Measurements from ENCODE around the gene ARF4. TPM values are rescaled to one million over a fixed set of nuclear protein-coding genes. Genes with fewer than 3 reads are reported as not detected.

The ARF4 gene
- total RNA-seq, 5 donors from 2014 or later (not counting 1 experiment from before 2014, with no cell fraction given) = 44.7 to 71.5 (median 47.3) TPM

DNA sequence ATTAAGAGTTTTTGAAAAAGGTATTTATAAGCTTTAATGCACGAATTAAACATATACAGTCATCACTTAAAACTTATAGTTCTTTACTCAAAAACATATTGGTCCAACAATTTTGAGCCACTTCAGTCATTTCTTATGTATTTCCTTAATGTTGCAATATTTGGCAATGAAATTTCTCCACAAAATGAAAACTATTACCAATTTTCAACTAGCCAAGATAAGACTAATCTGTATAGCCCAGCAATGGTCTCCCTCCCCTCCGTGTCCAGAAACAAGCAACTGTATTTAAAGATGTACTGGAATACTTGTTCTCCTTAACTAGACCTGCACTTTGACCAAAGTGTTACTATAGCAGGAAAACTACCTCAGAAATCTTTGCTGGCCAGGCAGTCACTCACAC, 9.2 kb downstream of the ARF4 start:
- ATAC-seq (replicated peaks in 1 of 4) (no peak), DNase-seq (no peak)
- CTCF ChIA-PET = no interaction called here
- peaks cover 34 to 58% (median 48%) of the 10 kb centered on the region in 3 donors for H3K4me1 Mint-ChIP-seq
- no peaks in the 10 kb centered on the region for H3K27me3 ChIP-seq (replicated peaks in 1 of 2; ENCODE audit: control insufficient read depth in 2 of 2, extremely low read depth in 1 of 2, insufficient read depth in 2 of 2, low read length in 1 of 2)
- no peak overlapping the region for H3K4me3 ChIP-seq (ENCODE audit: control insufficient read depth in 1 of 2, extremely low read depth in 1 of 2, low read length in 1 of 2)
- POLR2A ChIA-PET = no interaction called here
- H3K9me3 Mint-ChIP-seq = no peaks in the 10 kb centered on the region
- no peak overlapping the region for H3K4me3 Mint-ChIP-seq
- no peaks in the 10 kb centered on the region for H3K9me3 ChIP-seq
- peaks cover 2 to 3% of the 10 kb centered on the region in 2 experiments for H3K4me1 ChIP-seq (ENCODE audit: control insufficient read depth in 1 of 2, extremely low read depth in 1 of 2, insufficient read depth in 2 of 2, low read length in 2 of 2)
- H3K27me3 Mint-ChIP-seq = no peaks in the 10 kb centered on the region
- H3K27ac Mint-ChIP-seq = peak overlapping the region in 1 of 2 donors; percentile 16
- H3K27ac ChIP-seq (ENCODE audit: low read length) = no peak overlapping the region
- H3K36me3 Mint-ChIP-seq = peaks cover 13% of the 10 kb centered on the region
- peaks cover 0 to 11% of the 10 kb centered on the region in 2 donors for H3K36me3 ChIP-seq (ENCODE audit: control insufficient read depth in 2 of 2, extremely low read depth in 1 of 2, insufficient read depth in 1 of 2, low read length in 1 of 2)
- no CpG with 5 or more reads among the region's 2 CpGs for WGBS (ENCODE audit: insufficient coverage)

DNA sequence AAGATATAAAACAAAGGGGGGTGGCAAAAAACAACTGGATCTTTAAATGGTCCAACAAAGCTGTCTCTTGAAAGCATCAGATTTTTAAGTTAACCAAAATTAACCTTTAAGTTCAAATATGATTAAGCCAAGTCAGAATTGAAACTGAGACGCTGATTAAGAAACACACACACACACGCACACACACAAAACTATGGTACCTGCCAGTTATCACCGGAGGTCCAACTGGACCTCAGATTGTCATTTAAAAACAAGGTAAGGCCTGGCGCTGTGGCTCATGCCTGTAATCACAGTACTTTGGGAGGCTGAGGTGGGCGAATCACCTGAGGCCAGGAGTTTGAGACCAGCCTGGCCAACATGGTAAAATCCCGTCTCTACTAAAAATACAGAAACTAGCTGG, 10.4 kb downstream of the ARF4 start:
- POLR2A ChIA-PET = interaction anchor here in 1 of 2 donors (1.0 kb wide), 1 partner anchor 10 kb away, joined by 7 read pairs; the partner anchor contains the start of gene ARF4
- Mint-ChIP-seq H3K4me3 (no peak overlapping the region), H3K27me3 (no peaks in the 10 kb centered on the region), H3K36me3 (peaks cover 15% of the 10 kb centered on the region), H3K4me1 (peaks cover 27 to 52% (median 41%) of the 10 kb centered on the region in 3 donors), H3K9me3 (no peaks in the 10 kb centered on the region), H3K27ac (peak overlapping the region; percentile 28 to 52)
- Histone ChIP-seq H3K27ac (ENCODE audit: low read length) (no peak overlapping the region), H3K4me3 (ENCODE audit: control insufficient read depth in 1 of 2, extremely low read depth in 1 of 2, low read length in 1 of 2) (no peak overlapping the region), H3K36me3 (ENCODE audit: control insufficient read depth in 2 of 2, extremely low read depth in 1 of 2, insufficient read depth in 1 of 2, low read length in 1 of 2) (peaks cover 0 to 16% of the 10 kb centered on the region in 2 donors), H3K9me3 (no peaks in the 10 kb centered on the region), H3K27me3 (replicated peaks in 1 of 2; ENCODE audit: control insufficient read depth in 2 of 2, extremely low read depth in 1 of 2, insufficient read depth in 2 of 2, low read length in 1 of 2) (no peaks in the 10 kb centered on the region), H3K4me1 (ENCODE audit: control insufficient read depth in 1 of 2, extremely low read depth in 1 of 2, insufficient read depth in 2 of 2, low read length in 2 of 2) (peaks cover 2 to 3% of the 10 kb centered on the region in 2 experiments)
- WGBS (ENCODE audit: insufficient coverage) = 79% methylated on average over 2 of the region's 6 CpGs
- DNase-seq (no peak), ATAC-seq (replicated peaks in 1 of 4) (no peak)
- CTCF ChIA-PET = interaction anchor here in 1 of 2 donors (0.7 kb wide), 1 partner anchor 229 kb away, joined by 6 read pairs; no protein-coding TSS in a partner anchor

DNA sequence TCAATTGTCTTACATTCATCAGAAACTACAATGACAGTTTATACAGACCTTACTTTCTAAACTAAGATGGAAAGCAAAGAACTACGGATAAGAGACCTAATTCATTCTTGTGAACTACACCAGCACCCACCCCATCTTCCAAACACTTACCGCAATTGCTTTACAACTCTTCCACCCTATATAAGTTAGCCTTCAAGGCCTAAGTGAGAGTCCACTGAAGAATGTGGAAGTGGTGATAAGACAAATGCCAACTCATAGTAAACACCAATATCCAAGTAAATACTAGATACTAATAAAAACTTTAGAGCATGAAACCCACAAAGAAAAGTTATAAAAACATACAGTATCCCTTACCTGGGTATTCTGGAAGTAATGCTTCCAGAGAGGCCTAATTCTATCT, 13.6 kb downstream of the ARF4 start:
- ATAC-seq (replicated peaks in 1 of 4) = no peak
- H3K27ac ChIP-seq (ENCODE audit: low read length) = no peak overlapping the region
- H3K4me3 Mint-ChIP-seq = no peak overlapping the region
- H3K4me1 ChIP-seq (ENCODE audit: control insufficient read depth in 1 of 2, extremely low read depth in 1 of 2, insufficient read depth in 2 of 2, low read length in 2 of 2) = peaks cover 2 to 3% of the 10 kb centered on the region in 2 experiments
- H3K9me3 ChIP-seq = no peaks in the 10 kb centered on the region
- DNase-seq = no peak
- H3K4me3 ChIP-seq (ENCODE audit: control insufficient read depth in 1 of 2, extremely low read depth in 1 of 2, low read length in 1 of 2) = no peak overlapping the region
- CTCF ChIA-PET = no interaction called here
- no peaks in the 10 kb centered on the region for H3K27me3 ChIP-seq (replicated peaks in 1 of 2; ENCODE audit: control insufficient read depth in 2 of 2, extremely low read depth in 1 of 2, insufficient read depth in 2 of 2, low read length in 1 of 2)
- H3K9me3 Mint-ChIP-seq = no peaks in the 10 kb centered on the region
- H3K27me3 Mint-ChIP-seq = no peaks in the 10 kb centered on the region
- H3K36me3 Mint-ChIP-seq = peaks cover 12% of the 10 kb centered on the region
- peaks cover 23 to 42% (median 33%) of the 10 kb centered on the region in 3 donors for H3K4me1 Mint-ChIP-seq
- H3K36me3 ChIP-seq (ENCODE audit: control insufficient read depth in 2 of 2, extremely low read depth in 1 of 2, insufficient read depth in 1 of 2, low read length in 1 of 2) = peaks cover 4 to 29% of the 10 kb centered on the region in 2 donors
- WGBS (ENCODE audit: insufficient coverage) = no CpG with 5 or more reads among the region's 2 CpGs
- POLR2A ChIA-PET = no interaction called here
- H3K27ac Mint-ChIP-seq = no peak overlapping the region

DNA sequence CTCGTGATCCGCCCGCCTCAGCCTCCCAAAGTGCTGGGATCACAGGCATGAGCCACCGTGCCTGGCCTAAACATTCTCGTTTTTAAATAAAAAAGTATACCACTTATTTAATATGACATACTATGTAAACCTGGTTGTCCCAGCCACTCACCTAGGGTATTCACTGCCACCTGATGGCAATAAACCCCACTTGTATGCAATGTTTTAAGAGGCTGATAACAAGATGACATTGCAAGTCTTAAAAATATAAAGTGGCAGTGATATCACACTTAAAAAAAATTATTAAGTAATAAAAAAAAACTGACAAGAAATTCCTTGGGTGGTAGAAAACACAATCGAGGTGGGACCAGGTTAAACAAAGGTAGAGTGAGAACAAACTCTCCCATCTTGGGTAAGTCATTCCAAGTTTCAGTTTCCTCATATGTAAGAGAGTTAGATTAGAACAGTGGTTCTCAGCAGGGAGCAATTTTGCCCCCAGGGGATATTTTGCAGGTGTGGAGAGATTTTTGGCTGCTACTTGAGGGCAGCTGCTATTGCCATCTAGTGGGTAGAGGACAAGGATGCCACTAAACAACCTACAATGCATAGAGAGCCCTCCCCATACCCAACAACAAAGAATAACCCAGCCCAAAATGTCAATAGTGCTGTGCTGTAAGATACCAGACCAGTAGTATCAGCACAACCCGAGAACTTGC, 14.5 kb downstream of the ARF4 start:
- peaks cover 12 to 34% of the 10 kb centered on the region in 2 donors for H3K36me3 ChIP-seq (ENCODE audit: control insufficient read depth in 2 of 2, extremely low read depth in 1 of 2, insufficient read depth in 1 of 2, low read length in 1 of 2)
- WGBS (ENCODE audit: insufficient coverage) = no CpG with 5 or more reads among the region's 7 CpGs
- no peaks in the 10 kb centered on the region for H3K27me3 Mint-ChIP-seq
- H3K27me3 ChIP-seq (replicated peaks in 1 of 2; ENCODE audit: control insufficient read depth in 2 of 2, extremely low read depth in 1 of 2, insufficient read depth in 2 of 2, low read length in 1 of 2) = no peaks in the 10 kb centered on the region
- no peak overlapping the region for H3K4me3 ChIP-seq (ENCODE audit: control insufficient read depth in 1 of 2, extremely low read depth in 1 of 2, low read length in 1 of 2)
- H3K4me1 ChIP-seq (ENCODE audit: control insufficient read depth in 1 of 2, extremely low read depth in 1 of 2, insufficient read depth in 2 of 2, low read length in 2 of 2) = peaks cover 2 to 3% of the 10 kb centered on the region in 2 experiments
- peaks cover 18% of the 10 kb centered on the region for H3K36me3 Mint-ChIP-seq
- ChIA-PET POLR2A (interaction anchor here in 1 of 2 donors (0.6 kb wide), 1 partner anchor 335 kb away, joined by 4 read pairs; no protein-coding TSS in a partner anchor), CTCF (no interaction called here)
- H3K27ac ChIP-seq (ENCODE audit: low read length) = no peak overlapping the region
- no peak overlapping the region for H3K27ac Mint-ChIP-seq
- no peak overlapping the region for H3K4me3 Mint-ChIP-seq
- DNase-seq = peak in 3 of 35 experiments; percentile 7 to 30 (median 7)
- peaks cover 19 to 41% (median 30%) of the 10 kb centered on the region in 3 donors for H3K4me1 Mint-ChIP-seq
- no peaks in the 10 kb centered on the region for H3K9me3 Mint-ChIP-seq
- peak in 1 of 4 experiments; percentile 56 for ATAC-seq (replicated peaks in 1 of 4)
- no peaks in the 10 kb centered on the region for H3K9me3 ChIP-seq

DNA sequence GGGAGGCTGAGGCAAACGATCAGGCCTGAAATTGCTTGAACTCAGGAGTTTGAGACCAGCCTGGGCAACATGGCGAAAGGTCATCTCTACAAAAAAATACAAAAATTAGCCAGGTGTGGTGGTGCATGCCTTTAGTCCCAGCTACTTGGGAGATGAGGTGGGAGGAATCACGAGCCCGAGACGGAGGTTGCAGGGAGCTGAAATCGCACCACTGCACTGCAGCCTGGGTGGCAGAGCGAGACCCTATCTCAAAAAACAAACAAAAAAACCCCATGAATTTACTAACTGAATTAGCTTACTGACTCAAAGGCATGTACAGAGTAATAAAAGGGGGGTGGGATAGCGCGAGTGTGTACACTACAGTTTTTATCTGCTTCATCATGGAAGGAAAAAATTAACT, 19.3 kb downstream of the ARF4 start:
- H3K27me3 ChIP-seq (replicated peaks in 1 of 2; ENCODE audit: control insufficient read depth in 2 of 2, extremely low read depth in 1 of 2, insufficient read depth in 2 of 2, low read length in 1 of 2) = no peaks in the 10 kb centered on the region
- H3K4me1 Mint-ChIP-seq = peaks cover 19 to 25% (median 19%) of the 10 kb centered on the region in 3 donors
- CTCF ChIA-PET = interaction anchor here (0.6 to 0.7 kb wide), 3 partner anchors 11 to 187 kb away, joined by 3 to 5 read pairs (median 4); no protein-coding TSS in a partner anchor
- ATAC-seq (replicated peaks in 1 of 4) (no peak), DNase-seq (no peak)
- no peaks in the 10 kb centered on the region for H3K9me3 Mint-ChIP-seq
- H3K4me3 Mint-ChIP-seq = no peak overlapping the region
- no peaks in the 10 kb centered on the region for H3K9me3 ChIP-seq
- H3K27ac ChIP-seq (ENCODE audit: low read length) = no peak overlapping the region
- H3K27ac Mint-ChIP-seq = peak overlapping the region; percentile 30 to 53
- H3K27me3 Mint-ChIP-seq = no peaks in the 10 kb centered on the region
- H3K36me3 Mint-ChIP-seq = peaks cover 38% of the 10 kb centered on the region
- POLR2A ChIA-PET = interaction anchor here (0.5 kb wide), 2 partner anchors 9 to 508 kb away, joined by 5 to 6 read pairs; no protein-coding TSS in a partner anchor
- H3K36me3 ChIP-seq (ENCODE audit: control insufficient read depth in 2 of 2, extremely low read depth in 1 of 2, insufficient read depth in 1 of 2, low read length in 1 of 2) = peaks cover 18 to 52% of the 10 kb centered on the region in 2 donors
- WGBS (ENCODE audit: insufficient coverage) = no CpG with 5 or more reads among the region's 9 CpGs
- no peaks in the 10 kb centered on the region for H3K4me1 ChIP-seq (ENCODE audit: control insufficient read depth in 1 of 2, extremely low read depth in 1 of 2, insufficient read depth in 2 of 2, low read length in 2 of 2)
- no peak overlapping the region for H3K4me3 ChIP-seq (ENCODE audit: control insufficient read depth in 1 of 2, extremely low read depth in 1 of 2, low read length in 1 of 2)

DNA sequence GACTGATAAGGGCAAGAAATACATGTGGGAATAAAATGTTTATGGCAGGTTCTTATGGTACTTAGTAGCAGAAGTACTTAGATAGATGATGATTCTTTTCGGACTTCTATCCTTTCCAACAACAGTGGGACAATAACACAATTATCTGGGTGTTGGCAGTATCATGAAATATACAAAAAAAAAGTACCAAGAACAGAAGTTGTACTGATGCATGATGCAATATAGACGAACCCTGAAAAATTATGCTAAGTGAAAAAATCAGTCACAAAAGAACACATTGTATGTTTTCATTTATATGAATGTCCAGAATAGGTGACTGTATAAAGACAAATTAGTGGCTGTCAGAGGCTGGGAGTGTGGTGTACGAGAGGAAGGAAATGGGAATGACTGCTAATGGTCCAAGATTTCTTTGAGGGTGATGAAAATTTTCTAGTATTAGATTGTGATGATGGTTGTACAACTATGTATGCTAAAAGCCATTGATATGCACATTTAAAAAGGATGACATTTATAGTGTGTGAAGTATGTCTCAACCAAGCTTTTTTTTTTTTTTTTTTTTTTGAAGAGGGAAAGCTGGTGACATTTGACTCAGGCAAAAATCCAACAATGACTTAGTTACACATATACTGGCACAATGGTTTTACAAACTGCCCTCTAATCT, 21.0 kb downstream of the ARF4 start:
- ChIA-PET POLR2A (interaction anchor here (0.6 to 1.1 kb wide), 3 partner anchors 19 to 900 kb away, joined by 3 to 5 read pairs (median 5); partner anchors contain the start of gene ARF4 (in 1 of the 2)), CTCF (interaction anchor here (0.6 kb wide), 3 partner anchors 10 to 619 kb away, joined by 3 to 8 read pairs (median 4); no protein-coding TSS in a partner anchor)
- Histone ChIP-seq H3K36me3 (ENCODE audit: control insufficient read depth in 2 of 2, extremely low read depth in 1 of 2, insufficient read depth in 1 of 2, low read length in 1 of 2) (peaks cover 18 to 59% of the 10 kb centered on the region in 2 donors), H3K27ac (ENCODE audit: low read length) (no peak overlapping the region), H3K9me3 (no peaks in the 10 kb centered on the region), H3K4me1 (ENCODE audit: control insufficient read depth in 1 of 2, extremely low read depth in 1 of 2, insufficient read depth in 2 of 2, low read length in 2 of 2) (no peaks in the 10 kb centered on the region), H3K4me3 (ENCODE audit: control insufficient read depth in 1 of 2, extremely low read depth in 1 of 2, low read length in 1 of 2) (no peak overlapping the region), H3K27me3 (replicated peaks in 1 of 2; ENCODE audit: control insufficient read depth in 2 of 2, extremely low read depth in 1 of 2, insufficient read depth in 2 of 2, low read length in 1 of 2) (no peaks in the 10 kb centered on the region)
- Mint-ChIP-seq H3K27me3 (no peaks in the 10 kb centered on the region), H3K9me3 (no peaks in the 10 kb centered on the region), H3K36me3 (peaks cover 42% of the 10 kb centered on the region), H3K4me1 (peaks cover 18 to 27% (median 18%) of the 10 kb centered on the region in 3 donors), H3K4me3 (no peak overlapping the region), H3K27ac (peak overlapping the region in 1 of 2 donors; percentile 36)
- DNase-seq = no peak
- ATAC-seq (replicated peaks in 1 of 4) = no peak
- 90% methylated on average over 1 of the region's 3 CpGs for WGBS (ENCODE audit: insufficient coverage)
